Fibroblast of skin of scalp (primary cell): Measurements from ENCODE around the gene LTB4R.

Source experiments
- DNase-seq: peaks from one replicate; pipeline ENCODE4 v3.0.0-alpha.2; 2013

LTB4R gene

DNA sequence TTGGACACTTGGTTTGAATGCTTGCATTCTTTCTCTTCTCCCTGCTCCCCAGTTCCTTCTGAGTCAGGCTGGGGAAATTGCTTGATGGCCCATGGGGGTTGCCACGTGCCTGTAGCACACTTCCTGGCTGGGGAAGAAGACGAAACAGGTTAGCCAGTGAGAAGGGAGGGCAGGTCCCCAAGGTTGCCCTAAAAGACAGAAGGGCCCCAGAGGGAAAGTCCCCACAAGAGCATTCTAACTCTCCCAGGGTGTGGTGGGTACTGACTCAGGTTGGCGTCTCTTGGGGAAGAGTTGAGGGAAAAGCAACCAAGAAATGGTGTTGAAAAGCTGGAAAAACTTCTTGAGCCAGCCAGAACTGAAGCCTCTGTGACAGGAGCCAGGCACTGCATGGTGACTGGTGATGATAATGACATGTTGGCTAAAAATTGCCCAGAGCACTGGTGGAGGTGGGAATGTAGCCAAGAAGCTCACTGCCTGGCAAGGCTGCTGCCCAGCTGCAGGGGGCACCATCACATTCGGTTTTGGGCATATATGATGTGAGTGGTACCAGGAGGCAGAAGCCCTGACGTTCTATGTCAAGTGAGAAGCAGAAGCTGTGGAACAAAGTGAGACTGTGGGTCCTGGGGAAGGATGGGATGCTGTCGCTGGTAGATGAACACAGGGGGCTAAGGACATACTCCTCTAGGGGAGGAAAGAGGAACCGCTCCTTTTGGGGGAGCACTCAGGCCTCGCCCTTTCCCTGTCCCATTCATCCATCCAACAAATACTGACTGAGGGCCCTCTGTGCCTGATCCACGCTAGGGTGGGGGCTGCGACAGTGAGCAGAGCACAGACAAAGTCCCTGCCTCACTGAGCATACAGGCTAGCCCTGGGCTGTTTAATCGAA is 31.8 kb upstream of the LTB4R start:
- peak; percentile 11 for DNase-seq

- peak; percentile 11 for DNase-seq
These were observed 30.4 kb upstream of the LTB4R start for GRCh38 chr14:24280797-24281460.

DNA sequence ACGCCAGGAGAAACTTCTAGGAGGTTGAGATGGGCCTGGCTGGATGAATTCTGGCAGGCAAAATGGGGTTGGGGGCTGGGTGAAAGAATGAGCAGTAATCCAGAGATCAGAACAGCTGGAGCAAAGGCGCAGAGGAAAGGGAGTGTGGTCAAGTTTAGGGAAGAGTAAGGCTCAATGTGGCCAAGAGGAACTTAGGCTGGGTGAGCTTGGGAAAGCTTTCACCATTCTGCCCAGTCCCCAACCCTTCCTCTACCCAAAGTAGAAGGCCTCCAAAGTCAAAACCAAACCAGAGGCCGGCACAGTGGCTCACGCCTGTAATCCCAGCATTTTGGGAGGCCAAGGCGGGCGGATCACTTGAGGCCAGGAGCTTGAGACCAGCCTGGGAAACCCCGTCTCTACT is 29.7 kb upstream of the LTB4R start:
- DNase-seq, result no peak

- DNase-seq, result no peak
These were observed 28.6 kb upstream of the LTB4R start for GRCh38 chr14:24282736-24283135.

GRCh38 chr14:24283796-24284460 is 27.4 kb upstream of the LTB4R start:
- DNase-seq, result no peak

DNA sequence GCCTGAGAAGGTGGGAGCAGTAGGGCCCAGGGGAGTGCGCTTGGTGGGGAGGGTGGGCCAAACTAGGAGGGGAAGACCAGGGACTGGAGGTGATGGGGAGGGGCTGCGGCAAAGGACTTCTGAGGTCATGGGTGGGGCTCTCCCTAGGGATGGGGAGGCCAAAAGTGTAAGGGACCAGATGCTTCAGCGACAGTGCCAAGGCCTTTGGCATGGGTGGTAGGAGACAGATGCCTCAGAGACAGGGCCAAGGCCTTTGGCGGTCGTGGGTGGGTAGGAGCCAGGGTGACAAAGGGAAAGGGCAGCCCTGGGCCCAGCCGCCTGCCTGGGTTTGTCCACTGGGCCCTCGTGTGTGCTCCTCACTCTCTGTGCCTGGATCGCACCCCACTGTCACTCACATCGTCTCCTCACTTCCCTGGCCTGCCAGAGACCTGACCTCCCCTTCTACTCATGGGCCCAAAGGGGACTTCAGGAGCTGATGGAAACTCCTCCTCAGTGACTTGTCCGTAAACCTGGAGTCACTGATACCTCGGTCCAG is 26.7 kb upstream of the LTB4R start:
- DNase-seq, result no peak

GRCh38 chr14:24285351-24285750 is 26.0 kb upstream of the LTB4R start:
- peak; percentile 9 for DNase-seq

DNA sequence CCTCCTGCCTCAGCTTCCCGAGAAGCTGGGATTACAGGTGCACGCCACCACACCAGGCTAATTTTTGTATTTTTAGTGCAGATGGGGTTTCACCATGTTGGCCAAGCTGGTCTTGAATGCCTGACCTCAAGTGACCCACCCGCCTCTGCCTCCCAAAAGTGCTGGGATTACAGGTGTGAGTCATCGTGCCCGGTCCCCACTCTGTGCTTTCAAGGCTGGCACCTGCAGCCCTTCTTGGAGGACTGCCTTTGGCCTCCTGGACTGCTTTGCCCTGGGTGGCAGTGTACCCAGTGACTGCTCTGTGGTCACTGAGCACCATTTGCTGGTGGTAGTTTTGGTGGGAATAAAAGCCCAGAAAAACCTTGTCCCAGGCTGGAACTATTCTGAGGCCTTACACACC is 24.3 kb upstream of the LTB4R start:
- no peak for DNase-seq

- DNase-seq, result no peak
These were observed 21.5 kb upstream of the LTB4R start for GRCh38 chr14:24289649-24290280.

DNA sequence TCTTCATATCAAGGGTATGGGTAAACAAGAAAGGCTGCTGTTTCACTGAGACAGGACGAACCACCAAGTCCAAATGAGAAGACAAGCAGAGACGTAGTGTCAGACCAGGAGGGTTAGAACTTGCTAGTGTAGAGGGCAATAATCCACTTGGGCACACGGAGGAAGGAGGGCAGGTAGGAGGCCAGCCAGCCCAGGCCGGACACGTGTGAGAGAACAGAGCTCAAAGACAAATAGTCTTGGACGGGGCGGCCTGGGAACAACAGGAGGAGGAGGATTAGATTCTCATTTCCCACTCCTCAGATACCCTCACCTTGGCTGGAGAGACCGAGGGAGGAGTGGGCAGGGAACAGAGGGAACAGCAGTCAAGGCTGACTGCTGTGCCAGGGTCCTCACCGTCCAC is 20.6 kb upstream of the LTB4R start:
- no peak for DNase-seq

GRCh38 chr14:24291446-24292117 is 19.7 kb upstream of the LTB4R start:
- no peak for DNase-seq

GRCh38 chr14:24292118-24292807 is 19.0 kb upstream of the LTB4R start:
- no peak for DNase-seq

DNA sequence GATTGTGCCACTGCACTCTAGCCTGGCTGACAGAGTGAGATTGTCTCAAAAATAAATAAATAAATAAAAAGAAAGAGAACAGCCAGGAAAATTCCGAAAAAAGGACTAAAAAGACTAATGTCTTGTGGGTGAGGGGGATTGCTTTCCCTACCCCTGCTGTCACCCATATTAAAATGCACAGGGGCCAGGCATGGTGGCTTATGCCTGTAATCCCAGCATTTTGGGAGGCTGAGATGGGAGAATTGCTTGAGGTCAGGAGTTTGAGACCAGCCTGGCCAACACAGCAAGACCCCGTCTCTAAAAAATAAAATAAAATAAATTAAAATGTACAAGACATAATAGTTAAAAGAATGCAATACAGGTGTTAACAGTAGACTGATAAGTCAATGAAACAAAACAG is 17.8 kb upstream of the LTB4R start:
- DNase-seq, result no peak

GRCh38 chr14:24296341-24297157 is 14.8 kb upstream of the LTB4R start:
- peak; percentile 93 for DNase-seq

DNA sequence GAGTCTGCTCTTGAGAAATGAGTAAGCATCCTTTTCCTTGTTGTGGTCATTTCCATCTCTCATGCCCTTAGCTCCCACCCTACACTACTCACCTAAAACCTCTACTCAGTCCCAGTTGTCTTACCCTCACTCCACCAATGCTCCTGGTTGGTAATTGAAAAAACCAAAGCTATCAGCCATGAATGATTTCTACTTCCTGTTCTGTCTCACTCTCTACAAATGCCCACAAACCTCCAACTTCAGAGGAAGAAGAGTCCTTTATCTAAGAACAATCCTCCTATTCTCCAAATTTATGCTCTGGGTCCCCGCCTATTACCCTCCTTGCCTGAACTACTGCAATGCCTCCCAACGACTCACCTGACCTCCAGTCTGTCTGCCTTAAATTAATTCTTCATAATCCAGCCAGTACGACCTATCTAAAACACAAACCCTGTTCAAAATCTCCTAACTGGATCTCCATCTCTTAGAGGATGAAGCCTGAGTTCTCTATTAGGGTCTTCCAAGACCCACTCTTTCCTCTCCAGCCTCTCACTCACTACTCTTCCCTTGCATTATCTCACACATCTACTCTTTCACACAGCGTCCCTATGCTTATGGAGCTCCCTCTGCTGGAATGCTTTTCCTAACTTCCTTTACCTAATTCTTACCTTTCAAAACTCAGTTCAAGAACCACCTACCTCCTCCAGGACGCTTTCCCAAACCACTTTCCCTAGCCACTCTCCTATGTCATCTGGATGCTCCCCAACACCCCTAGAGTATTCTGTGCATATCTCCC is 13.9 kb upstream of the LTB4R start:
- peak; percentile 23 for DNase-seq

DNA sequence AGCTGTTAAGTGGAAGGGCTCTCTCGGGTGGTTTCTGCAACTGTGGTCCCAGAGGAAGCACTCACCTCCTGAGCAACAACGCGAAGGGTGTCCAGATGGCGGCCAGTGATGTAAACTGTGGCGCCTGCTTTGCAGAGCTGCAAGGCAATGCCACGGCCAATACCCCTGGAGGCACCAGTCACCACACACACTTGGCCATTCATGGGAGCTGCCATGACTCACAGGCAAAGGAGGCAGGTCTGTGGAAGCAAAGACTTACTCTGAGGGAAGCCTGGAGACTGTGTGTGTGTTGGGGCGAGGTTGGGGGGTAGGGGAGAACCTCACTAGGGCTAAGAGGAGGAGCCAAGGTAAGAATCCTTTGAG is 12.4 kb upstream of the LTB4R start:
- DNase-seq, result peak; percentile 45

DNA sequence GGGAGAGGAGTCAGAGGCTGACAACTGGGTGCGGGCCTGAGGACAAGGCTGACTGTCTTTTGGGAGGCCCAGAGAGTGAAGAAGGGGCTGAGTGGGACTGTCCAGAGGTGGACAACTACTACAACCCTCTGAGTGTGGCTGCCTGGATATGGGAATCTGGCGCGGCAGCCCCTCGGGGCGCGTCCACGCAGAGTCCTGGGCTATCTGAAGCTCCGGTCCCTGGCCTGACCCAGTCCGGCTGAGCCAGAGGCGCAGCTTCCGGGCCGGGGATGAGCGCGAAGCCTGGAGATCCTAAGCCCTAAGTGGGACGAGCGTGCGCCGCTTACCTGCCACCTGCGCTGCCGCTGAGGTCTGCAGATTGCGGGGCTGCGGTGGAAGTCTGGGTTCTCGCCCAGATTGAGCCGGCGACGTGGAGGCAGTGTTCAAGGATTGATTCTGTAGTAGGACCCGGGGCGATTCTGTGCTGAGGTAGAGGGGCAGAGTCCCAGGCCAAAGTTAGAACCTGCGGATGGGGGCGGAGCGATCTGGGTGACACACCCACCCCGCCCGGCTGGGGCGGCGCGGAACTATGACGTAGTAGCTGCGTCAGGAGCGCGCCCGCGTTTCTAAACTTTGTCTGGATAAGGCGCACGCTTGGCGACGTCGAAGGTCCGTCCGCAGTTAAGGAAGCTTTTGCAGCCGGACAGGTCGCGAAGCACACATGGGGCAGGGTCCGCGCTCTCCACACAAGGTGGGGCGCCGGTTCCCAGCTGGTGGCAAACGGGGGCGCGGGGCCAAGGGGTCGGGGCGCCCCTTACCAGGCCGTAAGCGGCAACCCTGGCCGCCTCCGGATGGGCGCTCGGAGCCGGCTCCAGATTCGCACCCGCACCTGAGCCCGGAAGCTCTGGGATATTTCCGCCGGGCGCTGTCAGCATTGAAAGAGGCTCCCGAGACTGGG is 11.8 kb upstream of the LTB4R start, which contains the start of the genes DHRS1 and NOP9:
Gene DHRS1 (minus strand): TSS at position 526 of the 937 bp plus-strand sequence. CDS start 674 bp downstream, outside the sequence.
Gene NOP9 (plus strand): TSS at position 596 of the 937 bp plus-strand sequence. CDS start 105 bp downstream, at position 701.
- DNase-seq, result peak; percentile 88

DNA sequence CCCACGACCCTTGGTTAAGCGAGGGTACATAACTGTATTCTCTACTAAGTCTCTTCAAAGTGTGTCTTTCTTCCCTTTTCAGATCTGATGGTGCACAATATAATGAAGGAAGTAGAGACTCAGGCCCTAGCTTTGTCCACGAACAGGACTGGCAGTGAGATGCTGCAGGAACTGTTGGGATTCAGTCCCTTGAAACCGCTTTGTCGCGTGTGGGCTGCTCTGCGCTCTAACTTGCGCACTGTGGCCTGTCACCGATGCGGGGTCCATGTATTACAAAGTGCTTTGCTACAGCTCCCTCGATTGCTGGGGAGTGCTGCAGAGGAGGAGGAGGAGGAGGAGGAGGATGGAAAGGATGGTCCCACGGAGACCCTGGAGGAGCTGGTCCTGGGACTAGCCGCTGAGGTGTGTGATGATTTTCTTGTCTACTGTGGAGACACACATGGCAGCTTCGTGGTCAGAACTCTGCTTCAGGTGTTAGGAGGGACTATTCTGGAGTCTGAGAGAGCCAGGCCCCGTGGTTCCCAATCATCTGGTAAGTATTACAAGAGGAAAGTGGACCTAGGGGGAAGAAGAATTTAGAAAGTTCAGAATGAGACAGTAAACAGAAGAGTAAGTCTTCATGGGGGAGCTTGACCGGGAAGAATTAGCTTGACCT is 10.8 kb upstream of the LTB4R start:
- DNase-seq, result no peak
